Stimulated activated effector memory CD8-positive, alpha-beta T cell treated with anti-CD3 and anti-CD28 coated beads, Interleukin-12 subunit alpha, Interleukin-12 subunit beta, amount 100 ng/mL, for 72 hours (primary cell): ENCODE measurements around the gene PTGES3L.
"Not testable (repeated sequence)": the region's sequence is repeated elsewhere in the genome, so short reads cannot be mapped to it uniquely, and the experiment has no call there.

Experiments used
- ATAC-seq: fragments of 150-1000 bp; cut with Tn5 transposase; 2 replicates; pipeline ENCODE4 v1.10.0; 2021
- DNase-seq, 2 donors: peaks; one replicate each; pipeline ENCODE4 v3.0.0; 2021 to 2022; ENCODE audit warnings: low spot score in 2 of 2
- H3K27ac Mint-ChIP-seq: one replicate; pipeline ENCODE4 v1.8.0; 2022; ENCODE audit warnings: mild to moderate bottlenecking, mixed read lengths
- H3K36me3 Mint-ChIP-seq: one replicate; pipeline ENCODE4 v1.8.0; 2022; ENCODE audit warnings: mild to moderate bottlenecking, mixed read lengths
- H3K4me1 Mint-ChIP-seq: one replicate; pipeline ENCODE4 v1.8.0; 2022; ENCODE audit warnings: mixed read lengths
- H3K4me3 Mint-ChIP-seq: one replicate; pipeline ENCODE4 v1.8.0; 2022; ENCODE audit warnings: mild to moderate bottlenecking, mixed read lengths
- H3K9me3 Mint-ChIP-seq: one replicate; pipeline ENCODE4 v1.8.0; 2022; ENCODE audit warnings: mixed read lengths

Gene PTGES3L

DNA sequence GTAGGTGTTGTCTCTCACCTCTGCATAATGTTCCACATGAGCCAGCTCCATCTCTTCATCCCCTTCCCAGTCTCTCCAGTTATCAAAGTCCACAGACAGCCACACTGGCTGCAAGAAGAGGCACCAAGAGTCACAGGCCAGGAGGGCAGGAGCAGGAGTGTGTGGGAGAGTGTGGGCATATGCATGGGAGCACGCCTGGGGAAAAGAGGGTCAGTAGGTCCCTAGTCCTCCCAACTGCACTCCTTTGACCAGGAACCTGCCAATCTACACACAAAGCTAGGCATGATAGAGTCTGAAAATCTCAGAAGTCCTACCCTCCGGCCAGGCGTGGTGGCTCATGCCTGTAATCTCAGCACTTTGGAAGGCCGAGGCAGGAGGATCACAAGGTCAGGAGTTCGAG is 8.3 kb downstream of the PTGES3L start:
- Mint-ChIP-seq H3K4me3 (no peak overlapping the region), H3K9me3 (no peaks in the 10 kb centered on the region), H3K4me1 (no peaks in the 10 kb centered on the region), H3K36me3 (no peaks in the 10 kb centered on the region), H3K27ac (no peak overlapping the region)
- DNase-seq (no peak), ATAC-seq (no peak)

DNA sequence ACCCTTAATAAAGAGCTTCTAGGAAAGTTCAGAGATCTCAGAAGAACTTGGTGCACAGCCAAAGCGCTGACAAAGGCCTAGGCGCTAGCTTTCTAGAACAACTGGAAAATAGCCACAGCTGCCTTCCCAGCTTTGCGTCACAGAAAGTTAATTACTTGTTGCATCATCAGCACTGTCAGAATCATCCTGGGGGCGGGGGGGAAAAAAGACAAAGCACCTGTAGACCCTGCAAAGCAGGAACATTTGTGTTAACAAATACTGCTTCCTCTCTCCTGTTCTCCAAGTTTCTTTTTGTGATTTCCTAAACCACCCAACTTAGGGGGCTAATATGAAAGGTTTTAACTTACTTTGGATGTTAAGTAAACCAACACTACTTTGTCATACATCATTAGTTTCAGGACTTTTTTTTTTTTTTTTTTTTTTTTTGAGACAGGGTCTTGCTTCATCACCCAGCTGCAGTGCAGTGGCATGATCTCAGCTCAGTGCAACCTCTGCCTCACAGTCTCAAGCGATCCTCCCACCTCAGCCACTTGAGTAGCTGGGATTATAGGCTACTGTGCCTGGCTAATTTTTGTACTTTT is 10.8 kb downstream of the PTGES3L start:
- H3K27ac Mint-ChIP-seq: no peak overlapping the region
- ATAC-seq (no peak), DNase-seq (no peak)
- H3K36me3 Mint-ChIP-seq: peaks cover 6% of the 10 kb centered on the region
- H3K9me3 Mint-ChIP-seq: no peaks in the 10 kb centered on the region
- H3K4me3 Mint-ChIP-seq: no peak overlapping the region
- H3K4me1 Mint-ChIP-seq: peaks cover 5% of the 10 kb centered on the region

DNA sequence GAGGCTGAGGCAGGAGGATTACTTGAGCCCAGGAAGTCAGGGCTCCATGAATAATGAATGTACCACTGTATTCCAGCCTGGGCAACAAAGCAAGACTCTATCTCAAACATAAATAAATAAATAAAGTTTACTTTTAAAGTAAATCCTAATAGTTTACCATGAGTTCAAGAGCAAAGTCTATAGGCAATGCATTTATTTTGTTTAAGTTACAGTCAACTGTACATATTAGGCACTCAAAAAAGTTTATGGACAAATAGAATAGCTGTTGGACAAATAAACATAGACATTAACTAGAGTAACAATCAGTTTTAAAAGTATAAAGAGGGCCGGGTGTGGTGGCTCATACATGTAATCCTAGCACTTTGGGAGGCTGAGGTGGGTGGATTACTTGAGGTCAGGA is 12.0 kb downstream of the PTGES3L start:
- no peak for ATAC-seq
- Mint-ChIP-seq H3K4me1 (peaks cover 15% of the 10 kb centered on the region), H3K27ac (no peak overlapping the region), H3K4me3 (no peak overlapping the region), H3K9me3 (no peaks in the 10 kb centered on the region), H3K36me3 (peaks cover 8% of the 10 kb centered on the region)
- DNase-seq: no peak

DNA sequence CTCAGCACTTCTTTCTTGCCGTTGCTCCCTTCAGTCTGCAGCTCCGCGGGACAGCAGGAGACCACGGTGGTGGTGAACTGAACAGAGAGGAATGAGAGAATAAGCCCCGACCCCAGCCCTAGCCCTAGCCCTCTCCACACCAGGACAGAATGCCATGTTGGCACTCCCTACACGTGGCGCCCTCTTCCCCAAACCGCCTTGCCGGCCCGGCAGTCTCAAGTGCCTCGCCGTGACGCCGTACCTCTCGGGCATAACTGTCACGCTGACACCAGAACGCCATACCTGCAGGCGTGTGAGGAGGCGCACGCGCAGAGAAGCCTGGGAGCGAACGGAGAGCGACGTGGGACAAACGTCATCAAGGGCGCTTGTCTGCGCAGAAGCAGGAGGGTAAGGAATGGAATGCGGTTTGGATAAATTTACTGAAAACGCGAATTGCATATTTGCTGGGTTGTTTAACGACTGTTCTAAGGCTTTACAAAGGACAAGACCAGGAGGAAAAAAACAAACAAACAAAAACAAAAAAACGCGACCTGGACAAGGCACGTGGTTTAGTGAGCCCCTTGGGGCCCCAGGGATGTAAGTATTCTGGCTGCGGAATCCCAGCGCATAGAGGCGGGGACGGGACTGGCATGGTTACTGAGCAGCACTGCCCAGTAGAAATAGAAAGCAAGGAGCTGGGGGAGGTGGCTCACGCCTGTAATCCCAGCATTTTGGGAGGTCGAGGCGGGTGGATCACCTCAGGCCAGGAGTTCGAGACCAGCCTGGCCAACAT is 15.5 kb downstream of the PTGES3L start, which contains the start of gene AARSD1:
AARSD1 (minus strand) TSS at position 294 of the 772 bp plus-strand sequence; CDS start at position 280, 14 bp downstream.
- peak within 1 kb of the TSS; percentile 88 for H3K27ac Mint-ChIP-seq
- peak; percentile 70 to 91 for DNase-seq
- H3K4me3 Mint-ChIP-seq: peak within 1 kb of the TSS; percentile 82
- no peaks in the 10 kb centered on the region for H3K9me3 Mint-ChIP-seq
- ATAC-seq: peak; percentile 99
- H3K4me1 Mint-ChIP-seq: peaks cover 21% of the 10 kb centered on the region
- H3K36me3 Mint-ChIP-seq: peaks cover 44% of the 10 kb centered on the region

DNA sequence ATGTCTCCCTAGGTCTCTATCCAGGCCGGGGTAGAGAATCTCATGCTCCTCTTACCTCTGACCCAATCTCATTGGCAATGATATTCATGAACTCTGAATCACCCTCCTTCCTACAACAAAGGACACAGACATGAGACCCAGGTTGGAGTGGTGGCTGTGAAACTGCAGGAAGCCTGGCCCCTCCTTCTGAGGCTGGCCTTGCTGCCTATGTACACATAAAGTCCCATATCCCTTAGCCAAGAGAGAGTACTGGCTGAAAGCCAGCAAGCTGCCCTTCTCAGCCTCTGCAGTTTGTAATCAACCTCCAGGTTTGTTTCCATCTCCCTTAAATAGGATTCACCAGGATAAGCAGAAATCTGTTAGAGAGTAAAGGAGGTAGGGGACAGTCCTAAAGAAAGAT is 26.2 kb downstream of the PTGES3L start:
- ATAC-seq: no peak
- H3K9me3 Mint-ChIP-seq: no peaks in the 10 kb centered on the region
- DNase-seq: no peak
- no peak overlapping the region for H3K27ac Mint-ChIP-seq
- peaks cover 100% of the 10 kb centered on the region for H3K36me3 Mint-ChIP-seq
- H3K4me1 Mint-ChIP-seq: peaks cover 11% of the 10 kb centered on the region
- H3K4me3 Mint-ChIP-seq: no peak overlapping the region

DNA sequence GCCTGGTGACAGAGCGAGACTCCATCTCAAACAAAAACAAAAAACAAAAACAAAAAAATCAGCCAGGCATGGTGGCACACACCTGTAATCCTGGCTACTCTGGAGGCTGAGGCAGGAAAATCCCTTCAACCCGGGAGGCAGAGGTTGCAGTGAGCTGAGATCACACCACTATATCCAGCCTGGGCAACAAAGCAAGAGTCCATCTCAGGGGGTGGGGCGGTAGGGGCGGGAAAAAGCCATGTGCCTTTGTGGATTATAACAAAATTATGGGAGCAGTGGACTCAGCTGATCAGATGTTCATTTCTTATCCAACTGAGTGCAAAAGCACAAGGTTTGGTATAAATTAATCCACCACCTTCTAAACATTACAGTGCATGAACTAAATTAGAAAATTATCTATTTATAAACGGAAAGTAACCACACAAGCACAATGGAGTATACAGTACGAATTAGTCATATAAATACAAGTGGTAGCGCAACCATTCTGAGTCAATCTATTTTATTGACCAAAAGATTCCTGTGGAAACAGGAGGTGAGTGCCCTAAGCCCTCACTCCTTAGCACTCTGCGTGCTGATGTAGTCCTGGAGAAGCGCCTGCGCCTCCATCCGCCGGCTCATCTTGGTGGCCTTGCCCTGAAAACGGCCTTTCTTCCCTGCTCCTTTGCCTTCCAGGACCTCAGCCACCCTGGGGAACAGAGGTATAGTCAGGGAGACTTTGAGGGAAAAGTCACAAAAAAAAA is 29.7 kb downstream of the PTGES3L start:
- H3K9me3 Mint-ChIP-seq: no peaks in the 10 kb centered on the region
- H3K27ac Mint-ChIP-seq: no peak overlapping the region

DNA sequence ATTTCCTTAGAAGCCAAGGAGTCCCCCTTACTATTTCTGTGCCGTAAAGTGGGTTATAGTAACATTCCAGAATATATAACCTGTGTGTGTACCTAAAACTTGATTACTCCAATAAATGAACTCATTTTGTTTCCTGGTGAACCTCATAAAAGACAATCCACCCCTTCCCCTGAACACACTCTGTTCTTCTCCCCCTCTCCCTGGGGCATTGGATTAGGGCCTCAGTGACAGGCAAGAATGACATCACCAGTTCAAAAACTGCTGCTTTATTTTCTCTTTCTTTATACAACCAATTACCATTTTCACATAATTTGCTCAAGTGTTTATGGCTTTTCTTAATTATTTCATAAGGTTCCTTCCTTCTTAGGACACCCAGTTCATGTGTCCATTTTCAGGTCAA is 33.1 kb downstream of the PTGES3L start:
- Mint-ChIP-seq H3K4me3 (no peak overlapping the region), H3K36me3 (peaks cover 46% of the 10 kb centered on the region), H3K9me3 (no peaks in the 10 kb centered on the region), H3K27ac (no peak overlapping the region), H3K4me1 (no peaks in the 10 kb centered on the region)
- DNase-seq (no peak), ATAC-seq (no peak)

More for the DNA sequence above, 29.7 kb downstream of the PTGES3L start:
- ATAC-seq (no peak), DNase-seq (no peak)
- H3K4me1 Mint-ChIP-seq: peaks cover 5% of the 10 kb centered on the region
- no peak overlapping the region for H3K4me3 Mint-ChIP-seq
- H3K36me3 Mint-ChIP-seq: peaks cover 80% of the 10 kb centered on the region

DNA sequence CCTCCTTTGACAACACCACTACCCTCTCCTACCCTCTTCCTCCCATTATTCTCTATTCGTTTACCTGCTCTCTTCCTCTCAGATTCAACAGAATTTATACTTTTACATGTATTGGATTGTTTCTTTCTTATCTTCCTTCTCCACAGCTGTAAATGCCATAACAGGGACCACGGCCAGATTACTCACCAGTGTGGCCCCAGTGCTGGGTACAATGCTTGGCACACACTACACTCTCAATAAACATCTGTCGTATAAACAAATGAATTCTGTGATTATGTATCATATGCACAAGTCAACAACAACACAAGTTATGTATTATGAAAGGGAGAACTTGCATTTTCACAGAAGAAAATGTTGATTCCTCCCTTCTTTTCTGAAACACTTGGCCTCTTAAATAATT is 35.7 kb downstream of the PTGES3L start:
- no peaks in the 10 kb centered on the region for H3K9me3 Mint-ChIP-seq
- H3K4me1 Mint-ChIP-seq: no peaks in the 10 kb centered on the region
- H3K27ac Mint-ChIP-seq: no peak overlapping the region
- peaks cover 20% of the 10 kb centered on the region for H3K36me3 Mint-ChIP-seq
- DNase-seq: no peak
- ATAC-seq: no peak
- no peak overlapping the region for H3K4me3 Mint-ChIP-seq

DNA sequence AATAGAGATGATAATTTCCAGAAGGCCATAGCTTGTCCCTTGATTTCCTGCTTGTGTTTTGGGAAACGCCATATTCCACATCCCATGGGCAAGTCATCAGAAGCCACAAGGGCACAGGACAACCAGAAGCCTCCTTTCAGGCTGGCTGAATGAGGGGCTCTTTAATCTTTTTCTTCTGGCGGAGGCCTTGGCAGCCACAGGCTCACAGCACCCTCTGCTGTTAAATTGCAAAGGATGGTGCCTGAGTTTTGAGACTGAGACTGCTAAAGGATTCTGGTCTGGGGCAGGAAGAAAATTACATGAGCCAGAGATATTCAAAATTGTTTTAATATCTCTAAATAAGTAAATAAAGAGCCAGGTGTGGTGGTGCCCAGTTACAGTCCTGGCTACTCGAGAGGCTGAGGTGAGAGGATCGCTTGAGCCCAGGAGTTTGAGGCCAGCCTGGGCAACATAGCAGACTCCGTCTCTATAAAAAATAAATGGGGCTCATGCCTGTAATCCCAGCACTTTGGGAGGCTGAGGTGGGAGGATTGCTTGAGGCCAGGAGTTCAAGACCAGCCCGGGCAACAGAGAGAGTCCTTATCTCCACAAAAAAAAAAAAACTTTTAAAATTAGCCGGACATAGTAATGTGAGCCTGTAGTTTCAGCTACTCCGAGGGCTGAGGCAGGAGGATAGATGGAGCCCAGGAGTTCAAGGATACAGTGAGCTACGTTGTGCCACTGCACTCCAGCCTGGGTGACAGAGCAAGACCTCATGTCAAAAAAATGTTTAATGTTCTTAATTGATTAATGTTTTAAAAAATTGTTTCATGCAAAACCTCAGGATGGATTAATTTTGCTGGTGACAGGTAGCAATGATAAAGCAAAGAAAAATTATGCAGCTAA is 41.9 kb downstream of the PTGES3L start:
- H3K27ac Mint-ChIP-seq: no peak overlapping the region
- H3K36me3 Mint-ChIP-seq: no peaks in the 10 kb centered on the region
- no peaks in the 10 kb centered on the region for H3K9me3 Mint-ChIP-seq
- H3K4me3 Mint-ChIP-seq: no peak overlapping the region
- H3K4me1 Mint-ChIP-seq: no peaks in the 10 kb centered on the region
- ATAC-seq (peak; percentile 61), DNase-seq (no peak)

DNA sequence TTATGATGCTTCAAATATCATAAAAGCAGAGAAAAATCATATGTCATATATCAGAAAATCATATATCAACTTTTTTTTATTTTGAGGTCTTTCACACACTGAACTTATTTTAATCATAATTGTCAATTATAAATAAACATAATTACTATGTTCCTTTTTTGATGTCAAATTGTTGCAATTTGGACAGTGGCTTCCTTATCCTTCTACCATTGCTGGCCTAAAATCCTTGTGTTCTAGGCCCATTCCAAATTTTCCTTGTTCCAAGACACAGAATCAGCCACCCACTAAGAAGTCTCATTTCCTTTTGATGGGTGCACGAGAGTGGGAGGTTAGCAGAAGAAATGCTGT is 50.4 kb downstream of the PTGES3L start:
- no peak for DNase-seq
- ATAC-seq: no peak
- Mint-ChIP-seq H3K36me3 (no peaks in the 10 kb centered on the region), H3K4me3 (no peak overlapping the region), H3K27ac (no peak overlapping the region), H3K9me3 (no peaks in the 10 kb centered on the region), H3K4me1 (peaks cover 9% of the 10 kb centered on the region)

DNA sequence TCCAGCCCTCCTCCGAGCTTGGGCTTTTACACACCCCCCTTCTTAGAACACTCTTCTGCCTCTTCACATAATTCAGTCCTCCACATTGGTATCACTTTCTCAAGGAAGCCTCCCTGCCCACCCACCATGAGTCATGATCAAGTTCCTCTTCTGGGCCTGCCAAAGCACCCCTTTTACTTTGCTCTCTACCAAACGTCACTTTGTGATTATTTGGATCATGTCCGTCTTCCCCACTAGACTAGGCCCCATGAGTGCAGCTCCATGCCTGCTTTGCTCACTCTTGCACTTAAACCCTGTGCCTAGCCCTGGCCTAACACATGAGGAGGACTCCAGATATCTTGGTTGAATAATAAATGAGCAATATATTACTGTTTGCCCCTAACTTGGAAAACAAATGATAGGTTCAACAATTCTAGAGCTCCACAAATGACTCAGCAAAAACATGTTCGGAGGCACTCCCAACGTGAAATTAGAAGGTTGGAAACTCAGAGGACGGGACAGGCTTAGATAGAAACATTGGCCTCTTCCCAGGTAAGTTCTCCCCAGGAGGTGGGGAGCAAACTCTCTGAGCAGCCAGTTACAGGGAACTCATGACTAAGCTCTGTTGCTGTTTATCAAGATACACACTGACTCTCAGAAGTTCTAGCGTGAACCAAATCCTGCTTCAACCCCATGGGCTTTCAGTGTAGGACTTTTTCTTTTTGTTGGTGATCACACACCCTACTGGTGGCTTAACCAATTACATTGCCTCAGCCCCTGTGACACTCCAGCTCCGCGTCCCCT is 51.0 kb downstream of the PTGES3L start:
- Mint-ChIP-seq H3K4me1 (peaks cover 9% of the 10 kb centered on the region), H3K4me3 (no peak overlapping the region), H3K36me3 (no peaks in the 10 kb centered on the region), H3K9me3 (no peaks in the 10 kb centered on the region), H3K27ac (no peak overlapping the region)
- peak in 1 of 2 donors; percentile 51 for DNase-seq
- ATAC-seq: peak; percentile 91

DNA sequence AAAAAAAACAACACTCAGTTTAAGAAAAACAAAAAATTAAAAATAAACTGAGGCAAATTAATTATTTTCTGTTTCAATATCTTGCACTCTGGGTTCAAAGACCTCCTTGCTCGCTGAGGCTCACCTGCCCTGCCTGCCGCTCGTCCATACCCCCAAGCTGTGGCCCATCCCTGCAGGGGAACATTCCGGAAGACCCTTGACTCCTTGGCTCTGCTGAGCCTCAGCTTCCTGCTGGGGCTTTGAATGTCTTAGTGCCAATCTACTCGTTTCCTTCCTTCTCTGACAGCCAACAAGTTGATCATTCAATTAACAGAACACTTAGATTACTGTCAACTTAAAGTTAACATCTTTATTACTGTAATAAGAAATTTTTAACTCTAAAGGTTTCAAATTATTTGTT is 55.0 kb downstream of the PTGES3L start:
- H3K27ac Mint-ChIP-seq: no peak overlapping the region
- H3K36me3 Mint-ChIP-seq: no peaks in the 10 kb centered on the region
- H3K9me3 Mint-ChIP-seq: no peaks in the 10 kb centered on the region

DNA sequence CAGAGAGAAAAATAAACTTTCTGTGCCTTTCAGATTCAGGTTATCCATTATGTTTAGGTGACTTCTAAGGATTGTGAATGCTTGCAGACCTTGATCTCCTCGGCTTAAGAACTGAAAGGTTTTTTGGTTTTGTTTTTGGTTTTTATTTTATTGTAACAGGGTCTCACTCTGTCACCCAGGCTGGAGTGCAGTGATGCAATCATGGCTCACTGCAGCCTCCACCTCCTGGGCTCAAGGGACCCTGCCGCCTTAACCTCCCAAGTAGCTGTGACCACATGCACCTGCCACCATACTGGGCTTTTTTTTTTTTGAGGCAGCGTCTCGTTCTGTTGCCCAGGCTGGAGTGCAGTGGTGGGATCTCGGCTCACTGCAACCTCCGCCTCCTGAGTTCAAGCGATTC is 56.4 kb downstream of the PTGES3L start:
- H3K4me1 Mint-ChIP-seq, H3K4me3 Mint-ChIP-seq, ATAC-seq, H3K36me3 Mint-ChIP-seq, H3K27ac Mint-ChIP-seq, DNase-seq, H3K9me3 Mint-ChIP-seq: not testable (repeated sequence)

More for the DNA sequence above, 55.0 kb downstream of the PTGES3L start:
- DNase-seq: no peak
- H3K4me1 Mint-ChIP-seq: peaks cover 9% of the 10 kb centered on the region
- no peak overlapping the region for H3K4me3 Mint-ChIP-seq
- no peak for ATAC-seq

DNA sequence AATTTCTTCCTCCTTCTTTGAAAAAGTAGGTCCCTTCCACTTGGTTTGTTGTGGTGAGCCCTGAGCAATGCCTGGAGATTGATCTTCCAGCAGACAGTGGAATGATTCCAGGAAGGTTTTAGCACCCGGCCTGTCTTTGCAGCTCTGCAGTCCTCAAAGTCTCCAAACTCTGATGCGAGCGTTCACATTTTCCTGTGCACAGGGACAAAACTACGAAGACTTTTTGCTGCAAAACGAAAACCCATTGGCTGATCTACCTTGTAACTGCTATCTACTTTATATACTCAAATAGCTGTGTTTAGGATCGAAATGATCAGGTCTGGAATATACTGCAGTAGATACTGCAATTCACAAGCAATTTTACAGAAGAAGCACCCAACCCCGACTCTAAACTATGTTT is 57.6 kb downstream of the PTGES3L start:
- H3K36me3 Mint-ChIP-seq: no peaks in the 10 kb centered on the region
- H3K4me3 Mint-ChIP-seq: no peak overlapping the region
- no peaks in the 10 kb centered on the region for H3K9me3 Mint-ChIP-seq
- no peak overlapping the region for H3K27ac Mint-ChIP-seq
- H3K4me1 Mint-ChIP-seq: no peaks in the 10 kb centered on the region
- ATAC-seq (no peak), DNase-seq (no peak)
